ENCODE data around the gene CCDC30.
"Not testable (repeated sequence)": the region's sequence is repeated elsewhere in the genome, so short reads cannot be mapped to it uniquely, and the experiment has no call there.

CCDC30 gene

GRCh38 chr1:42511581-42512155 is 48.6 kb downstream of the CCDC30 start:
- not testable (repeated sequence) for H3K36me3 ChIP-seq (ENCODE audit: insufficient read depth, low read length); H3K27ac ChIP-seq (ENCODE audit: low read depth, low read length, poor library complexity, severe bottlenecking); H4K20me1 ChIP-seq (ENCODE audit: insufficient read depth, low read length); H3K79me2 ChIP-seq (ENCODE audit: insufficient read depth, low read length); H2AFZ ChIP-seq (ENCODE audit: low read length); H3K4me3 ChIP-seq (ENCODE audit: low read depth, low read length, poor library complexity, severe bottlenecking); H3K4me1 ChIP-seq (ENCODE audit: insufficient read depth, low read length, severe bottlenecking); H3F3A ChIP-seq (ENCODE audit: insufficient read depth, low read length); H3K9me2 ChIP-seq (ENCODE audit: low read depth, low read length); H3K27me3 ChIP-seq (ENCODE audit: insufficient read depth, low read length); H3K9ac ChIP-seq (ENCODE audit: low read length); H3K4me2 ChIP-seq (ENCODE audit: low read length)
- H3K9me3 ChIP-seq (ENCODE audit: low read length), result peaks cover 13% of the 10 kb centered on the region
- TF ChIP-seq CTCF (IDR thresholded peaks at IDR 0.05; ENCODE audit: low read length), result peak; percentile 34; the same call in 1 of the 2 replicates

- Histone ChIP-seq H4K20me1 (ENCODE audit: insufficient read depth, low read length) (no peaks in the 10 kb centered on the region), H3K9me2 (ENCODE audit: low read depth, low read length) (no peaks in the 10 kb centered on the region), H3K9ac (ENCODE audit: low read length) (no peak overlapping the region), H2AFZ (ENCODE audit: low read length) (no peak overlapping the region), H3K4me2 (ENCODE audit: low read length) (no peak overlapping the region), H3K4me3 (ENCODE audit: low read depth, low read length, poor library complexity, severe bottlenecking) (no peak overlapping the region), H3F3A (ENCODE audit: insufficient read depth, low read length) (no peaks in the 10 kb centered on the region), H3K9me3 (ENCODE audit: low read length) (peaks cover 9% of the 10 kb centered on the region; the same call in 1 of the 2 replicates), H3K4me1 (ENCODE audit: insufficient read depth, low read length, severe bottlenecking) (no peaks in the 10 kb centered on the region), H3K79me2 (ENCODE audit: insufficient read depth, low read length) (no peaks in the 10 kb centered on the region), H3K36me3 (ENCODE audit: insufficient read depth, low read length) (no peaks in the 10 kb centered on the region; the same call in 1 of the 2 replicates), H3K27me3 (ENCODE audit: insufficient read depth, low read length) (no peaks in the 10 kb centered on the region), H3K27ac (ENCODE audit: low read depth, low read length, poor library complexity, severe bottlenecking) (no peak overlapping the region)
- TF ChIP-seq CTCF (IDR thresholded peaks at IDR 0.05; ENCODE audit: low read length) (no peak), EZH2 (IDR thresholded peaks at IDR 0.05; ENCODE audit: borderline replicate concordance, low read length) (no peak)
Observed at GRCh38 chr1:42518908-42519307, 55.8 kb downstream of the CCDC30 start.

GRCh38 chr1:42523171-42523570 is 60.1 kb downstream of the CCDC30 start:
- Histone ChIP-seq H3K4me1 (ENCODE audit: insufficient read depth, low read length, severe bottlenecking) (no peaks in the 10 kb centered on the region), H3K4me2 (ENCODE audit: low read length) (no peak overlapping the region), H3K27ac (ENCODE audit: low read depth, low read length, poor library complexity, severe bottlenecking) (no peak overlapping the region), H3K27me3 (ENCODE audit: insufficient read depth, low read length) (no peaks in the 10 kb centered on the region), H3K79me2 (ENCODE audit: insufficient read depth, low read length) (no peaks in the 10 kb centered on the region), H3K36me3 (ENCODE audit: insufficient read depth, low read length) (no peaks in the 10 kb centered on the region; the same call in 1 of the 2 replicates), H3F3A (ENCODE audit: insufficient read depth, low read length) (no peaks in the 10 kb centered on the region), H3K4me3 (ENCODE audit: low read depth, low read length, poor library complexity, severe bottlenecking) (no peak overlapping the region), H2AFZ (ENCODE audit: low read length) (no peak overlapping the region), H3K9ac (ENCODE audit: low read length) (no peak overlapping the region), H4K20me1 (ENCODE audit: insufficient read depth, low read length) (no peaks in the 10 kb centered on the region), H3K9me2 (ENCODE audit: low read depth, low read length) (no peaks in the 10 kb centered on the region), H3K9me3 (ENCODE audit: low read length) (peaks cover 9% of the 10 kb centered on the region; the same call in 1 of the 2 replicates)
- TF ChIP-seq CTCF (IDR thresholded peaks at IDR 0.05; ENCODE audit: low read length) (no peak), EZH2 (IDR thresholded peaks at IDR 0.05; ENCODE audit: borderline replicate concordance, low read length) (no peak)

Measured in OCI-LY1 (cell line).